ENCODE results near the gene PIM3. TPM values are rescaled to one million over a fixed set of nuclear protein-coding genes. Genes with fewer than 3 reads are reported as not detected.

Gene PIM3
- total and polyA plus RNA-seq, 2 of the 8 experiments (the other 6 are each of a cell fraction or from before 2014, with no cell fraction given), result 22.6 to 30.0 TPM

DNA sequence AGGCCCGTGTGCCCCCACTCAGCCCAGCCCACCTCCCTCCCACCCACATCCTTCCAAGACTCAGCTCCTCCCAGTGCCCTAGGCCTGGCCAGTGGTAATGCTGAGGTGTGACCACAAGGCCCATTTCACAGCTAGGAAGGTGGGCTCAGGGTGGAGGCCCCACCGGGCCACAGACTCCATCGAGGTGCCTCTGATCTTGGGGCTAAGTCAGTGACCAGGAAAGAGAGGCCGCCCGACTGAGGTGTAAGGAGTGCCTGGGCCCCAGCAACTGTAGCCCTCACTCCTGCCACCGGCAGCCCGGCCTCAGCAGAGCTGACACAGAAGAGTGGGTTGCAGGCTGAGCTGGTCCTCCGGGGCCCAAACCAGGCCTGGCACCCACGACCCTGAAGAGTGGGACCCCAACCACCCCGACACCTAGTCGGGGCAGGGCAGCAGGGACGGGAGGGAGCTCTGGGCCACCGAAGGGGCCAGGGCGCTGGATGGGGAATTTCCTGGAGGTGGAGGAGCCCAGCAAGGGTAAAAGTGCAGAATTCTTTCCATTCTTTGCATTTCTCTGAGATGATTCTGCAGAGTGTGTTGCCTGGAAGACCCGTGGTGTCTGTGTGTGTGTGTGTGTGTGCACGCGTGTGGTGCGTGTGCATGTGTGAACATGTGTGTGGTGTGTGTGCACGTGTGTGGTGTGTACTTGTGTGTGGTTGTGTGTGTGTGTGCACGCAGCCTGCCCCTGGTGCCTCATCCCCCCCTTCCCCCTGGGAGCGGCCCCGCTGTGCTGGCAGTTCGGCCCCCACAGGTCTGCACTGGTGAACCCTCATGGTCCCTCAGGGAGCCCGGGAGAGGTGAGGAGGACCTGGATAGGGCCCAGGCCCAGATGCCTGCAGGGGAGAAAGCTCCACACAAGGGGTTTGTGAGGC, 8.3 kb upstream of the PIM3 start:
- peak overlapping the region; percentile 81 for H4K91ac ChIP-seq (replicated peaks; ENCODE audit: insufficient read length, low read length)
- H3K9ac ChIP-seq (replicated peaks in 1 of 4; ENCODE audit: extremely low read depth in 1 of 4, low read depth in 3 of 4, low read length in 3 of 4), result no peak overlapping the region
- H3K79me2 ChIP-seq (ENCODE audit: control insufficient read depth in 1 of 2, insufficient read depth in 2 of 2, low read length in 2 of 2), result no peaks in the 10 kb centered on the region
- peak overlapping the region; percentile 51 for H4K8ac ChIP-seq (ENCODE audit: extremely low read depth, insufficient read depth, low read length)
- H3K27me3 ChIP-seq (replicated peaks in 1 of 4; ENCODE audit: control insufficient read depth in 3 of 4, extremely low read depth in 1 of 4, insufficient read depth in 3 of 4, low read length in 3 of 4), result no peaks in the 10 kb centered on the region
- no peak overlapping the region for H3K23ac ChIP-seq (ENCODE audit: insufficient read length)
- ChIA-PET CTCF (ENCODE audit: partially characterized antibody) (interaction anchor here (0.6 to 2.4 kb wide), 6 partner anchors 16 to 78 kb away, joined by 3 to 11 read pairs (median 4); no protein-coding TSS in a partner anchor), POLR2A (ENCODE audit: partially characterized antibody) (interaction anchor here (0.7 to 1.9 kb wide), 7 partner anchors 8 to 19 kb away, joined by 3 to 10 read pairs (median 4); partner anchors contain the start of gene PIM3)
- H4K5ac ChIP-seq (ENCODE audit: insufficient read length, low read depth, low read length), result no peak overlapping the region
- no peak overlapping the region for H3K14ac ChIP-seq (ENCODE audit: insufficient read length)
- no peaks in the 10 kb centered on the region for H3K79me1 ChIP-seq (ENCODE audit: low read depth, low read length)
- no peaks in the 10 kb centered on the region for H3K36me3 ChIP-seq (ENCODE audit: control insufficient read depth in 2 of 4, insufficient read depth in 4 of 4, low read length in 3 of 4)
- peaks cover 0 to 24% (median 11%) of the 10 kb centered on the region in 4 experiments; a peak in 5 of 7 replicates for H3K4me1 ChIP-seq (replicated peaks in 1 of 4; ENCODE audit: control insufficient read depth in 3 of 4, insufficient read depth in 4 of 4, low read length in 3 of 4)
- H2BK12ac ChIP-seq (ENCODE audit: low read depth, low read length), result peak overlapping the region; percentile 96; the same call in 1 of the 2 replicates
- DNase-seq (ENCODE audit: low read depth in 1 of 2, low spot score in 2 of 2), result no peak
- no peak overlapping the region for H2BK20ac ChIP-seq (ENCODE audit: low read length)
- no peak overlapping the region for H2AK5ac ChIP-seq (ENCODE audit: low read depth, low read length)
- 83% methylated on average over 24 of the region's 24 CpGs; no CpG with 5 or more reads in 1 of the 2 experiments for WGBS, 2 experiments (ENCODE audit: extremely low coverage in 1 of 2, insufficient coverage in 1 of 2, insufficient read length in 1 of 2, insufficient replicate concordance in 2 of 2, low coverage in 1 of 2, low lambda C conversion rate in 2 of 2, missing lambda C conversion rate in 1 of 2)
- 0 out of 2 replicates have a peak overlapping the region, but pooled peaks have one; percentile 29 for H2BK15ac ChIP-seq (ENCODE audit: low read length)
- TF ChIP-seq SUZ12 (IDR thresholded peaks at IDR 0.05; ENCODE audit: low read length), result no peak
- TF ChIP-seq TEAD4 (IDR thresholded peaks at IDR 0.05; ENCODE audit: low read depth, low read length), result 0 out of 2 replicates have a peak, but pooled peaks have one; percentile 12
- H3K56ac ChIP-seq (replicated peaks; ENCODE audit: insufficient read length, low read depth, low read length), result no peak overlapping the region
- no peak overlapping the region for H3K4me3 ChIP-seq (ENCODE audit: extremely low read depth in 1 of 4, insufficient read depth in 2 of 4, low read depth in 3 of 4, low read length in 4 of 4)
- peaks cover 0 to 2% of the 10 kb centered on the region in 2 experiments for H4K20me1 ChIP-seq (replicated peaks in 1 of 2; ENCODE audit: control insufficient read depth in 1 of 2, insufficient read depth in 2 of 2, low read length in 2 of 2)
- H2BK5ac ChIP-seq (ENCODE audit: low read depth, low read length), result peak overlapping the region; percentile 83; the same call in 1 of the 2 replicates
- no peak for FAIRE-seq
- H2BK120ac ChIP-seq (replicated peaks; ENCODE audit: low read depth, low read length), result no peak overlapping the region
- H3K4me2 ChIP-seq (ENCODE audit: insufficient read depth in 1 of 2, low read depth in 2 of 2, low read length in 2 of 2), result no peak overlapping the region
- H3K9me3 ChIP-seq (ENCODE audit: insufficient read depth in 2 of 2, low read depth in 1 of 2, low read length in 1 of 2), result no peaks in the 10 kb centered on the region
- H3K23me2 ChIP-seq (ENCODE audit: low read depth, low read length), result no peaks in the 10 kb centered on the region
- H3K18ac ChIP-seq (ENCODE audit: extremely low read depth, low read length), result no peak overlapping the region
- H3K4ac ChIP-seq (replicated peaks; ENCODE audit: insufficient read length, low read depth, low read length), result no peak overlapping the region
- H3K27ac ChIP-seq (ENCODE audit: low read depth, low read length), result no peak overlapping the region
- no peak overlapping the region for H2AFZ ChIP-seq (ENCODE audit: low read length)

Data from H1 (cell line).